ENCODE data around the gene CELF4.

- TF ChIP-seq POLR2AphosphoS5 (IDR thresholded peaks at IDR 0.05; ENCODE audit: borderline replicate concordance, low read depth, low read length) (no peak), EZH2 (IDR thresholded peaks at IDR 0.05) (no peak), FOXP2 (optimal IDR thresholded peaks at IDR 0.05; ENCODE audit: control extremely low read depth, extremely low read length, insufficient read depth) (no peak)
Observed at GRCh38 chr18:37425222-37425621, 140.4 kb downstream of the CELF4 start.

Data from SK-N-MC (cell line).